Activated CD8-positive, alpha-beta memory T cell treated with anti-CD3 and anti-CD28 coated beads for 36 hours (primary cell): Measurements from ENCODE around the gene PBX1. TPM values are rescaled to one million over a fixed set of nuclear protein-coding genes. Genes with fewer than 3 reads are reported as not detected.

ENCODE experiments used
- CTCF ChIA-PET: fragments of 350-600 bp; sonication (Branson Sonifier 250); formaldehyde crosslinking; loops from one replicate; lab custom pipeline; 2021; ENCODE audit warnings: antibody characterized with exemption; lab: Charles Lee
- POLR2A ChIA-PET: fragments of 350-600 bp; sonication (Branson Sonifier 250); formaldehyde crosslinking; loops from one replicate; lab custom pipeline; 2021; ENCODE audit warnings: antibody characterized with exemption; lab: Charles Lee
- total RNA-seq, 2 experiments: library from RNA; stranded (reverse); gene quantifications; one replicate each; pipeline ENCODE4 v1.2.3, GENCODE V29; 2021

Gene PBX1
- total RNA-seq, 2 experiments from 2014 or later = not detected

DNA sequence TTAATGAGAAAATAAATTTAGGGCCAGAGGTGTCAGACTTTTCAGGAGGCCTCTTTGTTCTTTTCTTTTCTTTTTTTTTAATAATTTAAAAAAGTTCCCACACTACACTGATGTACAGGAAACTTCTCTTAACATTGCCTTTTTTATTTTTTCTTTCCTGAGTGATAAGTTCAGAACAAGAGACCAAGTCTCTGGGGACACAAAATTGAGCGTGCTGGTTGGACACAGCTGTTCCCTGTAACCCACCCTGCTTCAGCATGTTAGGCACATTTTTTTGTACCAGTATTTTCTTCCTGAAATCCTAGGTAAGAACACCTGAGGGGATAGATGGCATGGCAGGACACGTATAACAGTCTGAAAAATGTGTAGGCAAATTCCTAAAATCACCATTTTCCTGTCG lies 50.1 kb downstream of the PBX1 start:
- CTCF ChIA-PET = no interaction called here

DNA sequence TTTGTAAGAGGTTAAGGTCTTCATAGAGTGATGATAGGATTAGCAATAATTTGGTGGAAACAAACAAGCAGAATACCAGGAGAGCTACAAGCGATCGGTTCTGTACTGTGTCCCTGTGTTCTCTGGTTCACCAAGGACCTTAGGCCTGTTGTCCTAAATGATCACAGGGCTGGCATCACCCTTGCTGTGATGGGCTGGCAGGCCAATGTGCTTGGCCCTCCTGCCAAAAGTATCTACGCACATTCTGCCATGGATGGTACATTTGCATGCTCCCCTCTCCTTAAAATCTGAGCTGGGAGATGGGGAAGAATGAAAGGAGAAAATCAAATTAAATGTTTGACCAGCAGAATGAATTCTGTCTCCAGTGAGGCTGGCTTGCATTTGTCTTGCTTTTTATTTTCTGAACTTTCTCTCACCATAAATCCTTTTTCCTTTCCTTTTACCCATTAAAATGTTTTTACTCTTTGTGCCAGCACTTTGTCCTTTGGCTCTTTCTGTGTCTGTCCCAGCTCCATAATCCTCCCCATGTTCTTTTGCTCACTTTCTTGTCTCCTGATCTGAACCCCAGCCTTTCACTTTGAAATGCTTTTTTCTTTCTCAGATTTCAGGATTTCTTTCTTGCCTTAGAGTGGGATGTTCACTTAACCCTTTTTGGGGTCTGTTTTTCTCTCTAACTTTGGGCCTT lies 51.7 kb downstream of the PBX1 start:
- ChIA-PET CTCF (no interaction called here), POLR2A (no interaction called here)

More for the DNA sequence above, 50.1 kb downstream of the PBX1 start:
- POLR2A ChIA-PET = no interaction called here

DNA sequence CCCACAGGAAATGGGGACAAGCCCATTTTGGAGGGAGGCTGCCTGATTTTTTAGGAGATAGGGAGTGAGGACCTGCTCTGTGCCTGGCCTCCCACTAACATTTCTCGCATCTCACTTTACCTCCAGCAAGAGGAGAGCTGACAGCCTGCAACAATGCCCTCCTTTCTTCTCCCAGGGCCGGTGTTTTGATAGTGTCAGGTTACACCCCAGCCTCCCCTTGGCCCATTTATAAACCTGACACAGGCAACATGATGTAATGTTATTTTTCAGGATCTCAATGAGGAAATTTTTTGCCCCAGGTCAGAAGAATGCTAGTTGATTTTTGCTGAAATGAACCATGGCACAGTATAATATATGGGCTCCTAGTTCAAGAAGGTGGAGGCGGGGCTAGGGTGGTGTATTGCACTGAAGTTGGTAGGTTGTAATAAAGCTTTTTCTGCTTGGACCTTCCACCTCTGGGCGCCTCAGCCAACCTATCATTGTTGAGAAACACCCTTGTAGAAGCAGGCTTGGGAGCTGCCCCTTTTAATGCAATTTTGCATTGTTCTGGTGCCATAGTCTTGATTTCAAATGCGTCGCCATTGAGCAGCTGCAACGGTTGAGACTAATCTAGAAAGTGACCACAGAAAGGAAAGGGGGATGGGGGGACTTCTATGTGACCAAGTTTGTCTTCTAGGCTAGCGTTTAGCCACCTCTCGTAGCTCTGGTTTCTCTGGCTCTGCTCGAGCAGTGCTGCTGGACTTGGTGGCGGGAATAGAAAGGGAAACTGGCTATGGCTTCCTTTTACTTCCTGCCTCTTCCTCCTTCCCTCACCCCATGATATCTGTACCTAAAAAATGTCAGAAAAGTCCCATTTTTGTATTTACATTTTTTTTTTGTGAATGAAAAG lies 53.0 kb downstream of the PBX1 start:
- ChIA-PET POLR2A (no interaction called here), CTCF (no interaction called here)

- ChIA-PET POLR2A (no interaction called here), CTCF (no interaction called here)
Measured at GRCh38 chr1:164613176-164613575, 54.2 kb downstream of the PBX1 start.

GRCh38 chr1:164614316-164614715 lies 55.3 kb downstream of the PBX1 start:
- CTCF ChIA-PET = no interaction called here
- POLR2A ChIA-PET = no interaction called here

DNA sequence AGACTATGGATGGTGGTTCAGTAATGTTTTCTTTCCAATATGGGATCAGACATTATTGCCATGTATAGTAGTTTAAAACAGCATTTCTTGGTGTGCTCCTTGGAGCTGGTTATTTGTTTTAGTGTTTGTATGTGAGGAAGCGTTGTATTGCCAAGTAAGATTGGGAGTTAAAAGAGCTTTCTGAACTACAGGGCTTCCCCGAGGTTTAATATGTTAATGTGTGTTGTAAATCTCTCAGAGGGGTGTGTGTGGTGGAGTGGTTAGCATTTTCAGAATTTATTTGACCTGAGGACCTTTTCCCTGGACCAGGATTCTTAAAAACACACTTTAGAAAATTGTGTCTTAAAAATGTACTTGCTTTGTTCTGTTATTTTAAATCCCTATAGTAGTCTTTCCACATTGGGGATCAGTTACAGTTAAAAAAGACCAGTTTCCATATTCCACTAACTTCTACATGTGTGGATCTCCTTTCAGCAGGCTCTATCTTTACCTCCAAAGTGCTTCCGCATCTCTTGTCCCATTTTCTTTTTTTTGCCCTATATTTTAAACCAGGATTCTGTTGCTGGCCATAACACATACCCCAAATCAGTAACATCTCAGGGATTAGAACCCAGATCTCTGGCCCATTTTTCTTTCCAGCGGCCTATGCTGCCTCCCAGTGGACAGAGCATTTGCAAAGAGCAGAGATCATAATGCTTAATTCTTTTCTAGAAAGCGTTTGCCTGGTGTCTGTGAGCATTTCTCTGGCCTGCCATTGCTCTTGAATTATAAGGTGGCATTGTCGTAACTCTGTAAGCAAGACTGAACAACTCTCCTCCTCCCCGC lies 58.6 kb downstream of the PBX1 start:
- ChIA-PET CTCF (no interaction called here), POLR2A (no interaction called here)

DNA sequence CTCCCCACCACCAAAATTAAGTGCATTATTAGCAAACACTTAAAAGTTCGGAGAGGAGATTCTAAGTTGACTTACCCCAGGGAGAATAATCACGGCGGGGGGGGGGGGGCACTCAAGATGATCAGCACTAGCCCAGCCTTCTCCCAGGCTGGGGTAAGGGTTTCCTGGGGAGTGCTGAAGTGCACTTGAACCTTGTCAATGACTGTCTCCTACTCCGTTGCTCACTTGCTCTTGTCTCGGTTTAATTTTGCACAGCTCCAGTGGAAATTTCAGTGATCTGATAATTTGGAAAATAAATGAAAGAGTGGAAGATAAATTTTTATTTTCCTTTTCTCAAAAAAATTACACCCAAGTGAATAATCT lies 59.2 kb downstream of the PBX1 start:
- CTCF ChIA-PET = no interaction called here
- POLR2A ChIA-PET = no interaction called here

DNA sequence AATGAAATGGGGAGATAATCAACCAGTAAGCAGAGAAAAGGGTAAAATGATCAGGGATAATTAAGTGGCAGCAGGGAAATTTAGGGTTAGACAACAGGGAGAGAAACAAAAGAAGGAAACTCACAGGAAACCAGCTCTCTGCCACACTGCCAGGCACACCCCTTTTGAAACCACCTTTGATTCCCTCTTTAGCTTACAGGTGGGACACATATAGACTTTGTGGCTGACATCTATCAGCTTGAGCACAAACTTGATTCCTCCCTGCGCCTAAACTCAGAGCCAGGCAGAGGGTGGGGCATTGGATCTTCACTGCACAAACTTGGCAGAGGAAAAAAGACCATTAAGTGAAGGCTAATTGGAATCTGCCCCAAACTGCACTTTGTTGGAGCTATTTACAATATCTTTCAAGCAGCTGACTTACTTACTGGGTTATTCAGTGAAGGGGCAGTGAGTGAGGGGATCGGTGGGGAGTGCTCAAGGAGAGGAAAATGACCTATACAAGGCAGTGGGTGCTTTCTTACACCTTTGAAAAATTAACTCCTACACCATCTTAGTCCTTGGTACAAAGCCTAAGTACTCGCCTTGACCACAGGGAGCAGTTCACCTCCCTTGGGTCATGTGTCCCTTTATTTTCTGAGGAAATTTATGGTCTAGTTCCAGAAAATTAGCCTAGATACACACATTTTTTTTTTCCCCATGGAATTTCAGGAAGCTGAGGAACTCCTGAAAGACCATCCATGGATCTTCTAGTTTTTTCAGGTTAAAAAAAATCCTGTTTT lies 60.2 kb downstream of the PBX1 start:
- CTCF ChIA-PET = no interaction called here
- POLR2A ChIA-PET = no interaction called here

- ChIA-PET CTCF (no interaction called here), POLR2A (no interaction called here)
Measured at GRCh38 chr1:164622068-164622845, 63.3 kb downstream of the PBX1 start.

- POLR2A ChIA-PET = no interaction called here
- CTCF ChIA-PET = no interaction called here
Measured at GRCh38 chr1:164623805-164624204, 64.8 kb downstream of the PBX1 start.

DNA sequence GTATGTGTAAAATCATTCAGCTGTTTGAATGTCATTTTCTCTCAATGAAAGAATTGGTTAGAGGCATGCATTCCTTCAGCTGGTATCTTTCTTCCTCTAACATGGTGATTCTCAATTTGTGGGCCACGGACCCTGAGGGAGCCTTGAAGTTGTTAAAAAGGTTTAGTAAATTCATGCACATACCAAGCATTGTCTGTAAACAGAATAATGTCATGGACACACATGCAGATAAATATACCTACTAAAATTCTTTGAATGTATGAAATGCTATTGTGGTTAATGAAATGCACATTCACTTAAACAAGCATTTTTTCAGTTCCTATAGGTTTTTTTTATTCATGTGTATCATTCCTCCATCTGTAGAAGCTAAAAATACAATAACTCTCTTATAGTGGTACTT lies 65.4 kb downstream of the PBX1 start:
- ChIA-PET CTCF (no interaction called here), POLR2A (no interaction called here)

- POLR2A ChIA-PET = no interaction called here
- CTCF ChIA-PET = no interaction called here
Measured at GRCh38 chr1:164625004-164625617, 66.1 kb downstream of the PBX1 start.

- POLR2A ChIA-PET = no interaction called here
- CTCF ChIA-PET = no interaction called here
Measured at GRCh38 chr1:164628772-164629171, 69.8 kb downstream of the PBX1 start.

GRCh38 chr1:164629971-164630370 lies 71.0 kb downstream of the PBX1 start:
- CTCF ChIA-PET = no interaction called here
- POLR2A ChIA-PET = no interaction called here

DNA sequence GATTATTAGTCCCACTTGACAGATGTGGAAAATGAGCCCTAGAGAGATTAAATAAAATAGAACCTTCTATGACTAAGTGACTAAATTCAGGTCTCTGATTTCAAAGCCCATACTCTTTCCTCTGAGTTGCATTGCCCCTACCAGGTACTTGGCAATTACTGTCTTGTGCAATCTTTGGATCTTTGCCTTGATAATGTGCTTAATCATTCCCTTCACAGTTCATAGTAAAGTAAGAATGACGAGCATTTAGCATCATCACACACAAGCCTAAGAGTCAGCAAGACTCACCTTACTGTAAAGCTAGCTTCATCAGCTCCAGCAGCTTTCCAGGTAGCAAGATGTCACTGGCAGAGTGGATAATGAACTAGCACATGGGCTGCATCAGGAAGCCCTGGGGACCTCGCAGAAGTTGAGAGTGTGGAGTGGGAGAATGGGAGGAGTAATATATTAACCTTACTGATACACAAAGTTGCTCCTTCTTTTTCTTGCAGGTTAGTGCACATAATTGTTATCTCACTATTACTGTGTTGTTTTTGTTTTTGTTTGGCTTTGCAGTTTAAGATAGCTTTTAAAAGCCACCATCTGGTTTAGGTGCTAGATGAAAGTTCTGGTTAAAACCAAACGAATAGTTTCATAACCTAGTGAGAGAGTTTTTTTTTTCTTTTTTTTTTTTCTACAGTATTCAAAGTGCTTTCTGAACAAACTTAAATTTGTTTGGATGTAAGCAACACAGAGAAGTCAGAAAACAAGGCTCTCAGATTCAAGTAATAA lies 71.8 kb downstream of the PBX1 start:
- POLR2A ChIA-PET = no interaction called here
- CTCF ChIA-PET = no interaction called here

DNA sequence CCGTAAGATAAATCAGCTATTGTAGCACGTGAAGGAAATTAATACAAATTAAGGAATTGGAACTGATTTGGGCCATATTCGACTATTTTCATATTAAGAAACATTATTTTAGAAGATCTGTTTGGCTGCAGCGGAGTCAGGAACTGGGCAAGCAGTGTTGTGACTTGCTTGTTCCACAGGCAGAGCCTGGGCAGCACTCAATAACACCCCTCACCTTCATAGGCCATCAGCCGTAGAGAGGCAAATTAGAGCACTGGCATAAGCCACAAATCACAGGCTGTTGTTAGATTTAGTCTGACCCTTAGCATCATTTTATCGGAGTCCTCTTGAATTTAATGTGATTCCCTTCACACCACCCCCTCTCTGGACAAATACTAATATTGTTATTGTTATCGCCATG lies 72.8 kb downstream of the PBX1 start:
- POLR2A ChIA-PET = no interaction called here
- CTCF ChIA-PET = no interaction called here

DNA sequence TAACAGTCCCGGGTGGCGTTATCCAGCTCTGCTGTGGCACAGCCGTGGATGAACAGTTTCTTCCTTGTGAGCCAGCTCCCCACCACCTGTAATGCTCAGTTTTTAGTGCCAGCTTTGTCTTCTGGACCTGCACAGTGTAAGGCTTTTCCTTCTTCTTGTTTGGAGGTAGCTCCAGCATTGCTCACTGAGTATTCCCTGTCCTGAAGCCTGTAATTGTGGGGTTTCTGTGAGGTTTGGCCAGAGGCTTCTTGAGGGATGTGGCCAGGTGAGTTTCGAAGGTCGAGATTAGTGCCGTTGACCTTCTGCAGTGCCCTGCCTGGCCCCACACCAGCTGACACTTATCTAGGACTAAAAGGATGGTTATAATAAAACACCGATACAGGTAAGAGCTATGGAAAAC lies 75.0 kb downstream of the PBX1 start:
- POLR2A ChIA-PET = no interaction called here
- CTCF ChIA-PET = interaction anchor here (1.1 kb wide), 1 partner anchor 17 kb away, joined by 3 read pairs; no protein-coding TSS in a partner anchor
